B cell (primary cell): Measurements from ENCODE around the gene C1R.

Experiments used
- CTCF ChIP-seq: fragments of 200-600 bp; IDR thresholded peaks from one replicate; pipeline ENCODE4 v1.8.0; 2022; ENCODE audit warnings: antibody characterized with exemption, mild to moderate bottlenecking
- EZH2 ChIP-seq: IDR thresholded peaks from 2 replicates; pipeline ENCODE4 v1.6.1; 2012; ENCODE audit warnings: borderline replicate concordance, low read depth, mild to moderate bottlenecking, moderate library complexity, low read length; ENCODE audit not compliant: insufficient read depth, poor library complexity, severe bottlenecking

DNA sequence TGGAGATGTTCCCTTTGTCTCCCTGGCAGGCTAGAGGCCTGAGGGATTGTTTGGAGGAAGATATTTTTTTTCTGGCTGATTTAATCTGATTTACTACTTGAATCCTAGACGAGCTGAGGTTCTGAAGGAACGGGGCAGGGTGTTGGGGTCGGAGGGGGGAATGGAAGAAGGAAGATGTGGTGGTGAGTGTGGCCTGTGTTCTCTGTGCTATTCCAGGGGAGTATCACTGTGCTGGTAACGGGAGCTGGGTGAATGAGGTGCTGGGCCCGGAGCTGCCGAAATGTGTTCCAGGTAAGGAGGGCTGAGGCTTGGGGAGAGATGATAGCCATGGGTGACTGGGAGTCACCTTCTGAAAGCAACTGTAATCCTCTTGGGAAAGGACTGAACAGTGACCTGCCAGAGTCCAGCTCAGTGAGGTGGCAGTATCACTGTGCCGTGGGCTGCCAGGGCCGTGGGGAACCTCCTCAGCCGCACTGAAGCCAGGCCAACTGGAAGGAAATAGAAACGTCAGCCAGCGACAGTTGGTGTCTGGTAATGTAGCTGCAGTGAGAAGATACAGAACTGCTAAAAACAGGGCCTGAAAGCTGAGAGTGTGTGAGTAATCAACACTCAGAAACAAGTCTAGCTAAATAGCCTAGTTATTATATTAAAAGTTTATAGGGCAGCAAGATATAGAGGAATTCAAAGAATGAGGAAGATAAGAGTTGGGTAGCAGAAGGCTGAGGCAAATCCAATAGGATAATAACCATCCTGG, 23.8 kb downstream of the C1R start:
- TF ChIP-seq EZH2, result no peak
- TF ChIP-seq CTCF, result no peak
